Endothelial cell (in vitro differentiated cells): ENCODE data around the gene STAG1. TPM values are rescaled to one million over a fixed set of nuclear protein-coding genes. Genes with fewer than 3 reads are reported as not detected.

Experiments
- DNase-seq: peaks from one replicate; pipeline ENCODE4 v3.0.0; 2021; ENCODE audit warnings: low spot score
- H3K27ac Mint-ChIP-seq: one replicate; pipeline ENCODE4 v1.8.0; 2021; ENCODE audit warnings: mixed read lengths, inconsistent platforms; ENCODE audit not compliant: unreplicated experiment
- H3K27me3 Mint-ChIP-seq: one replicate; pipeline ENCODE4 v1.8.0; 2021; ENCODE audit warnings: mild to moderate bottlenecking, moderate library complexity, mixed read lengths, inconsistent platforms; ENCODE audit not compliant: unreplicated experiment
- H3K36me3 Mint-ChIP-seq: one replicate; pipeline ENCODE4 v1.8.0; 2021; ENCODE audit warnings: mild to moderate bottlenecking, low read depth, mixed read lengths, inconsistent platforms; ENCODE audit not compliant: unreplicated experiment
- H3K4me1 Mint-ChIP-seq: one replicate; pipeline ENCODE4 v1.8.0; 2021; ENCODE audit warnings: mild to moderate bottlenecking, mixed read lengths, inconsistent platforms; ENCODE audit not compliant: unreplicated experiment
- H3K4me3 Mint-ChIP-seq: one replicate; pipeline ENCODE4 v1.8.0; 2021; ENCODE audit warnings: mild to moderate bottlenecking, mixed read lengths, inconsistent platforms; ENCODE audit not compliant: unreplicated experiment
- H3K9me3 Mint-ChIP-seq: one replicate; pipeline ENCODE4 v1.8.0; 2021; ENCODE audit warnings: mixed read lengths, inconsistent platforms; ENCODE audit not compliant: unreplicated experiment
- total RNA-seq: library from RNA; stranded (reverse); fragmentation: NEBNext Ultra II Directional; extraction: Animal tissue kit (Norgen Biotek cat#: 25700); gene quantifications from one replicate; pipeline ENCODE4 v1.2.1, GENCODE V29; 2021; ENCODE audit not compliant: unreplicated experiment
- TF ChIP-seq, protein P1 (sequence below): fragments of 200-600 bp; sonication (generic); IDR thresholded peaks from one replicate; pipeline ENCODE4 v1.5.0; 2021; ENCODE audit warnings: antibody characterized with exemption; ENCODE audit not compliant: unreplicated experiment

Gene STAG1
- total RNA-seq, 1 donor from 2014 or later: 30.0 TPM

DNA sequence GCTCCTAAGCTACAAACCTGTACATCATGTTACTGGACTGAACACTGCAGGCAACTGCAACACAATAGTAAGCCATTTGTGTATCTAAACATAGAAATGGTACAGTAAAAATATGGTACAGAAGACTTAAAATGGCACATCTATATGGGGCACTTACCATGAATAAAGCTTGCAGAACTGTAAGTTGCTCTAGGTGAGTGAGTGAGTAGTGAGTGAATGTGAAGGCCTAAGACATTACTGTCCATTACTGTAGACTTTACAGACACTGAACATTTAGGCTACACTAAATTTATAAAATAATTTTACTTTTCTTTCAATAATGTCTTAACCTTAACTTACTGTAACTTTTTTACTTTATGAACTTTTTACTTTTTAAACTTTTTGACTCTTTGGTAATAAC lies 76.2 kb downstream of the STAG1 start:
- no peaks in the 10 kb centered on the region for H3K4me1 Mint-ChIP-seq
- no peak for DNase-seq
- H3K4me3 Mint-ChIP-seq: no peak overlapping the region
- peaks cover 1% of the 10 kb centered on the region for H3K27me3 Mint-ChIP-seq
- H3K36me3 Mint-ChIP-seq: no peaks in the 10 kb centered on the region
- H3K27ac Mint-ChIP-seq: no peak overlapping the region
- no peaks in the 10 kb centered on the region for H3K9me3 Mint-ChIP-seq
- TF ChIP-seq, protein P1, sequence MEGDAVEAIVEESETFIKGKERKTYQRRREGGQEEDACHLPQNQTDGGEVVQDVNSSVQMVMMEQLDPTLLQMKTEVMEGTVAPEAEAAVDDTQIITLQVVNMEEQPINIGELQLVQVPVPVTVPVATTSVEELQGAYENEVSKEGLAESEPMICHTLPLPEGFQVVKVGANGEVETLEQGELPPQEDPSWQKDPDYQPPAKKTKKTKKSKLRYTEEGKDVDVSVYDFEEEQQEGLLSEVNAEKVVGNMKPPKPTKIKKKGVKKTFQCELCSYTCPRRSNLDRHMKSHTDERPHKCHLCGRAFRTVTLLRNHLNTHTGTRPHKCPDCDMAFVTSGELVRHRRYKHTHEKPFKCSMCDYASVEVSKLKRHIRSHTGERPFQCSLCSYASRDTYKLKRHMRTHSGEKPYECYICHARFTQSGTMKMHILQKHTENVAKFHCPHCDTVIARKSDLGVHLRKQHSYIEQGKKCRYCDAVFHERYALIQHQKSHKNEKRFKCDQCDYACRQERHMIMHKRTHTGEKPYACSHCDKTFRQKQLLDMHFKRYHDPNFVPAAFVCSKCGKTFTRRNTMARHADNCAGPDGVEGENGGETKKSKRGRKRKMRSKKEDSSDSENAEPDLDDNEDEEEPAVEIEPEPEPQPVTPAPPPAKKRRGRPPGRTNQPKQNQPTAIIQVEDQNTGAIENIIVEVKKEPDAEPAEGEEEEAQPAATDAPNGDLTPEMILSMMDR: no peak

DNA sequence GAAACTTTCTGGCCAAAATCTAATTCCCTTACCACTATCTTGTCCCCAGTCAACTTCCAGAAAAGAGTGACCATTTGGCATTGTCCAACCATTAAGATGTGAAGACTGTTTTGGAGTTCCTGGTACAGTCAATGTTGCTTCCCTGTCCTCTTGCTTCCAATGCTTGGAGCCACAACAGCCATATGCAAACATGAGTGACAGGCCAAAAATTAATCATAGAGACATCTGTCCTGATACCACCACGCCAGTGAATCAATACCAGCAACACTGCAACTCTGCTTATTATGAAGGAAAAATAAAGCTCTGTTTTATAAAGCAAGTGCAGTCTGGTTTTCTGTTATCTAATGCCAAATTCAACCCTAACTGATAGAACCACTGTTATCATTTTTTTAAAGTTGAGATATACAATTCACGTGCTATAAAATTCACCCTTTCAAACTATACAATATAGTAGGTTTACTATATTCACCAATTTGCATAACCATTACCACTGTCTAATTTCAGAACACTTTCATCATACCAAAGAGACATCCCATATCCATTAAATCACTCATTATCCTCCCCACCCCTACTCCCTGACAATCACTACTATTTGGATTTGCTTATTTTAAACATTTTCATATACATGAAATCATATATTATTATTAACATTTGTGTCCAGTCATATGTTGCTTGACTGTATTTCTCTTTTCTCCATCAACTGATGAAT lies 76.9 kb downstream of the STAG1 start:
- no peaks in the 10 kb centered on the region for H3K4me1 Mint-ChIP-seq
- no peaks in the 10 kb centered on the region for H3K36me3 Mint-ChIP-seq
- H3K4me3 Mint-ChIP-seq: no peak overlapping the region
- TF ChIP-seq, protein P1: no peak
- no peak for DNase-seq
- no peak overlapping the region for H3K27ac Mint-ChIP-seq
- peaks cover 1% of the 10 kb centered on the region for H3K27me3 Mint-ChIP-seq
- H3K9me3 Mint-ChIP-seq: no peaks in the 10 kb centered on the region

DNA sequence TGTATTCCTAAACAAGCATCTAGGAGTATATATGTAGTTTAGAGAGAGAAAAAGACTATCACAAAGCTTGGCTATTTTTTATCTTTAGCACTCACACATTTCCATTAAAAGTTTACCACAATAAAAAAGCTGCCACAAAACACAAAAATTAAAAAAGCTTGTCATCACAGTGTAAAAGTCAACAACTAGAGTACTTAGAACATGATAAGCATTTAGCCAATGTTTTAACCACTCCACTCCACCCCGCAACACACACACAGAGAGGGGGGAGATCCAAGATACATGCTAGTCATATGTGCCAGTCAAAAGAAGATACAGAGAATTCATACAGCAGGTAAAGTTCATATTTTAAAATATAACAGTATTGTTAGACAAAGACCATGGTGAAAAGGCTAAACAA lies 79.7 kb downstream of the STAG1 start:
- DNase-seq: no peak
- Mint-ChIP-seq H3K36me3 (no peaks in the 10 kb centered on the region), H3K27ac (no peak overlapping the region), H3K27me3 (peaks cover 1% of the 10 kb centered on the region), H3K4me1 (no peaks in the 10 kb centered on the region), H3K4me3 (no peak overlapping the region), H3K9me3 (no peaks in the 10 kb centered on the region)
- TF ChIP-seq, protein P1: no peak

DNA sequence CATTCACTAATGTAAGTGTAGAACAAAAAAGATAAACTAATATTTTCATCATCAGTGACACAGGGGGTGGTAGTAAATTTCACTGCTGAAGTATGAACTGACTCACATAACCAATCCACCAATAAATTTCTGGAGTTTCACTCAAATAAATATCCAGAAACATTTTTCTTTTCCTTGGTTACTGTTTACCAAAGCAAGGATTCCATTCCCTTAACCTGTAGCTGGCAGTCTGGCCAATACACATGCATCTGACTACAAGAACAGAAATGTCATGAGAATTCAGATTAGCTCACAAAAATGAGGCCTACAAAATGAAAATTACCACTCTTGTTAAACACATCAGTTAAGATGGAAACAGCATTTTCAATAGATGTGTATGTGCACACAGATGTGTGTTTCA lies 80.3 kb downstream of the STAG1 start:
- H3K4me3 Mint-ChIP-seq: no peak overlapping the region
- TF ChIP-seq, protein P1: no peak
- H3K9me3 Mint-ChIP-seq: no peaks in the 10 kb centered on the region
- DNase-seq: no peak
- no peaks in the 10 kb centered on the region for H3K4me1 Mint-ChIP-seq
- no peaks in the 10 kb centered on the region for H3K36me3 Mint-ChIP-seq
- H3K27me3 Mint-ChIP-seq: peaks cover 1% of the 10 kb centered on the region
- H3K27ac Mint-ChIP-seq: no peak overlapping the region

DNA sequence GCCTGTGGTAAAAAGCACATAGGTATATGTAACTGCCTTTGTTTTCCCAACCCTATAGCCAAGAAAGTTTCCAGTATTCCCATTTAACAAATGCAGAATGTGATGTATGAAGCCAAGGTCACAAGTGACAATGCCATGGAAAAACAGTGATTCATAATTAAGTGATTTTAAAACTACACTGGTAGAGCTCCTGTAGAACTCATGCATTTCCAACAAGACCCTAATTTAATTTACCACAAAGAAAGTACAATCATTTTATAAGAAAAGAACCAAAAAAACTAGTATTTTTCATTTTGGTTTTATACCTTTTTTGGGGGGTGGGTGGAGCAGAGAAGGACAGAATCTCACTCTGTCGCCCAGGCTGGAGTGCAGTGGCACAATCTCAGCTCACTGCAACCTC lies 82.0 kb downstream of the STAG1 start:
- no peak for DNase-seq
- Mint-ChIP-seq H3K4me1 (no peaks in the 10 kb centered on the region), H3K27me3 (no peaks in the 10 kb centered on the region), H3K36me3 (no peaks in the 10 kb centered on the region), H3K9me3 (no peaks in the 10 kb centered on the region), H3K27ac (no peak overlapping the region), H3K4me3 (no peak overlapping the region)
- TF ChIP-seq, protein P1: no peak
